ENCODE results near the gene PEAR1.

PEAR1 gene

GRCh38 chr1:156887734-156888133 is 5.8 kb upstream of the PEAR1 start:
- Histone ChIP-seq H3K79me2 (ENCODE audit: insufficient read depth, low read length) (no peaks in the 10 kb centered on the region), H3K9me3 (ENCODE audit: insufficient read depth, low read length) (no peaks in the 10 kb centered on the region), H3K27ac (ENCODE audit: low read depth, low read length) (no peak overlapping the region), H2AFZ (ENCODE audit: low read depth, low read length, severe bottlenecking) (no peak overlapping the region), H3K36me3 (ENCODE audit: low read length) (no peaks in the 10 kb centered on the region), H3K4me3 (ENCODE audit: insufficient read depth, low read length, poor library complexity, severe bottlenecking) (no peak overlapping the region), H3K4me2 (ENCODE audit: low read depth, low read length, poor library complexity, severe bottlenecking) (no peak overlapping the region), H3K9me2 (replicated peaks; ENCODE audit: insufficient read depth, low read length) (no peaks in the 10 kb centered on the region), H3K9ac (ENCODE audit: low read length) (no peak overlapping the region), H3F3A (ENCODE audit: insufficient read depth) (no peaks in the 10 kb centered on the region), H3K27me3 (ENCODE audit: low read length) (no peaks in the 10 kb centered on the region), H4K20me1 (ENCODE audit: low read depth, low read length) (no peaks in the 10 kb centered on the region)
- no peak for TF ChIP-seq CTCF (IDR thresholded peaks at IDR 0.05; ENCODE audit: insufficient read depth, low read length, poor library complexity, severe bottlenecking)
- no peak for TF ChIP-seq EZH2phosphoT487 (conservative IDR thresholded peaks at IDR 0.05; ENCODE audit: low read length)

- TF ChIP-seq CTCF (IDR thresholded peaks at IDR 0.05; ENCODE audit: insufficient read depth, low read length, poor library complexity, severe bottlenecking), result peak; percentile 65
- no peak for TF ChIP-seq EZH2phosphoT487 (conservative IDR thresholded peaks at IDR 0.05; ENCODE audit: low read length)
- Histone ChIP-seq H3K27me3 (ENCODE audit: low read length) (no peaks in the 10 kb centered on the region), H3K9ac (ENCODE audit: low read length) (no peak overlapping the region), H3F3A (ENCODE audit: insufficient read depth) (no peaks in the 10 kb centered on the region), H3K4me2 (ENCODE audit: low read depth, low read length, poor library complexity, severe bottlenecking) (no peak overlapping the region), H4K20me1 (ENCODE audit: low read depth, low read length) (no peaks in the 10 kb centered on the region), H3K9me2 (replicated peaks; ENCODE audit: insufficient read depth, low read length) (no peaks in the 10 kb centered on the region), H3K27ac (ENCODE audit: low read depth, low read length) (no peak overlapping the region), H3K79me2 (ENCODE audit: insufficient read depth, low read length) (no peaks in the 10 kb centered on the region), H2AFZ (ENCODE audit: low read depth, low read length, severe bottlenecking) (no peak overlapping the region), H3K36me3 (ENCODE audit: low read length) (no peaks in the 10 kb centered on the region), H3K4me3 (ENCODE audit: insufficient read depth, low read length, poor library complexity, severe bottlenecking) (no peak overlapping the region), H3K9me3 (ENCODE audit: insufficient read depth, low read length) (no peaks in the 10 kb centered on the region)
Observed at GRCh38 chr1:156889802-156890580, 3.5 kb upstream of the PEAR1 start.

DNA sequence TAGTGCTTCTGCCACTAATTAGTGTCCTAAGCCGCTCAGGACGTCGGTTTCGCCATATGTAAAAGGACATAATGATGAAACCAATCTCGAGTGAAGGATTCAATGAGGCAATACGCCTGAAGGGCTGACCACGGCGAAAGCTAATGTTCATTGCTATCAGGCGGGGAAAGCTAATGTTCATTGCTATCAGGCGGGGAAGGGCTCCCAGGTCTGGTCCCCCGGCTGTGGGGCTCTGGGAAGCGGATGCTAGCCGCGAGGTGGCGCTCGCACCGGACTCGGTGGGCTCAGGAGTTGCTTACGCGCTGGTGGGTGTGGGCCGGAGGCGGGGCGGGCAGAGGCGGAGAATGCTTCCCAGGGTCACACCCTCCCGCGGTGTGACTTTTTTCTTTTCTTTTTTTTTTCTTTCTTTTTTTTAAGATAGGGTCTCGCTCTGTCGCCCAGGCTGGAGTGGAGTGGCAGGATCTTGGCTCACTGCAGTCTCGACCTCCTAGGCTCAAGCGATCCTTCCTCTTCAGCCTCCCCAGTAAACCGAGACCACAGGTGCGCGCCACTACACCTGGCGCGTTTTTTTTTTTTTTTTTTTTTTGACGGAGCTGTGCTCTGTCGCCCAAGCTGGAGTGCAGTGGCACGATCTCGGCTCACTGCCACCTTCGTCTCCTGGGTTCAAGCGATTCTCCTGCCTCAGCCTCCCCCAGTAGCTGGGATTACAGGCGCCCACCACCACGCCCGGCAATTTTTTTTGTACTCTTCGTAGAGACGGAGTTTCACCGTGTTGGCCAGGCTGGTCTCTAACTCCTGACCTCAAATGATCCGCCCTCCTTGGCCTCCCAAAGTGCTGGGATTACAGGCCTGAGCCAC is 1.1 kb upstream of the PEAR1 start:
- Histone ChIP-seq H3K79me2 (ENCODE audit: insufficient read depth, low read length) (no peaks in the 10 kb centered on the region), H3K36me3 (ENCODE audit: low read length) (no peaks in the 10 kb centered on the region), H3K9ac (ENCODE audit: low read length) (no peak overlapping the region), H3F3A (ENCODE audit: insufficient read depth) (no peaks in the 10 kb centered on the region), H3K9me3 (ENCODE audit: insufficient read depth, low read length) (no peaks in the 10 kb centered on the region), H3K27ac (ENCODE audit: low read depth, low read length) (no peak overlapping the region), H3K9me2 (replicated peaks; ENCODE audit: insufficient read depth, low read length) (no peaks in the 10 kb centered on the region), H3K4me2 (ENCODE audit: low read depth, low read length, poor library complexity, severe bottlenecking) (no peak overlapping the region), H2AFZ (ENCODE audit: low read depth, low read length, severe bottlenecking) (no peak overlapping the region), H3K4me3 (ENCODE audit: insufficient read depth, low read length, poor library complexity, severe bottlenecking) (no peak overlapping the region), H4K20me1 (ENCODE audit: low read depth, low read length) (no peaks in the 10 kb centered on the region), H3K27me3 (ENCODE audit: low read length) (0 out of 2 replicates have a peak, but pooled peaks cover 2% of the 10 kb centered on the region)
- TF ChIP-seq CTCF (IDR thresholded peaks at IDR 0.05; ENCODE audit: insufficient read depth, low read length, poor library complexity, severe bottlenecking) (peak; percentile 71), EZH2phosphoT487 (conservative IDR thresholded peaks at IDR 0.05; ENCODE audit: low read length) (no peak)

All from SU-DHL-6 (cell line).